AML-193 (cell line): ENCODE data around the gene ZDHHC5.

Experiments
- DNase-seq, 2 experiments: peaks; one replicate each; lab custom pipeline; 2025; lab: John Stamatoyannopoulos, UW

The ZDHHC5 gene

GRCh38 chr11:57667736-57668433 is at the start of gene ZDHHC5:
Gene ZDHHC5 (plus strand): TSS chr11:57668114. CDS start chr11:57673091, 4,977 bp downstream.
- peak; percentile 97 to 99 for DNase-seq

GRCh38 chr11:57618438-57618837 is 49.5 kb upstream of the ZDHHC5 start:
- DNase-seq: no peak

- DNase-seq: no peak
Measured at GRCh38 chr11:57619331-57619730, 48.6 kb upstream of the ZDHHC5 start.

- DNase-seq: no peak
Measured at GRCh38 chr11:57620467-57620866, 47.4 kb upstream of the ZDHHC5 start.

- no peak for DNase-seq
Measured at GRCh38 chr11:57622263-57622662, 45.7 kb upstream of the ZDHHC5 start.

- DNase-seq: no peak
Measured at GRCh38 chr11:57624864-57625263, 43.0 kb upstream of the ZDHHC5 start.

GRCh38 chr11:57626895-57627294 is 41.0 kb upstream of the ZDHHC5 start:
- DNase-seq: no peak

GRCh38 chr11:57630171-57630570 is 37.7 kb upstream of the ZDHHC5 start:
- DNase-seq: no peak

- DNase-seq: no peak
Measured at GRCh38 chr11:57632116-57632515, 35.8 kb upstream of the ZDHHC5 start.

- DNase-seq: no peak
Measured at GRCh38 chr11:57633394-57634070, 34.4 kb upstream of the ZDHHC5 start.

- no peak for DNase-seq
Measured at GRCh38 chr11:57634311-57634710, 33.6 kb upstream of the ZDHHC5 start.

- DNase-seq: no peak
Measured at GRCh38 chr11:57635246-57635645, 32.7 kb upstream of the ZDHHC5 start.

GRCh38 chr11:57637626-57638004 is 30.3 kb upstream of the ZDHHC5 start:
- DNase-seq: no peak

- DNase-seq: no peak
Measured at GRCh38 chr11:57638005-57638781, 29.7 kb upstream of the ZDHHC5 start.

GRCh38 chr11:57638811-57639320 is 29.0 kb upstream of the ZDHHC5 start:
- no peak for DNase-seq

GRCh38 chr11:57639321-57640067 is 28.4 kb upstream of the ZDHHC5 start:
- DNase-seq: no peak

GRCh38 chr11:57640068-57640800 is 27.7 kb upstream of the ZDHHC5 start:
- no peak for DNase-seq

GRCh38 chr11:57641011-57641807 is 26.7 kb upstream of the ZDHHC5 start:
- DNase-seq: peak; percentile 51 to 62

GRCh38 chr11:57643802-57644201 is 24.1 kb upstream of the ZDHHC5 start:
- no peak for DNase-seq
